NCI-H748 treated with DMSO at 0.1 percent for 48 hours (cell line): ENCODE data around the gene NPR1.
"Not testable (repeated sequence)": the region's sequence is repeated elsewhere in the genome, so short reads cannot be mapped to it uniquely, and the experiment has no call there.

Experiments
- DNase-seq: peaks from one replicate; lab custom pipeline; 2025; lab: John Stamatoyannopoulos, UW

The NPR1 gene

DNA sequence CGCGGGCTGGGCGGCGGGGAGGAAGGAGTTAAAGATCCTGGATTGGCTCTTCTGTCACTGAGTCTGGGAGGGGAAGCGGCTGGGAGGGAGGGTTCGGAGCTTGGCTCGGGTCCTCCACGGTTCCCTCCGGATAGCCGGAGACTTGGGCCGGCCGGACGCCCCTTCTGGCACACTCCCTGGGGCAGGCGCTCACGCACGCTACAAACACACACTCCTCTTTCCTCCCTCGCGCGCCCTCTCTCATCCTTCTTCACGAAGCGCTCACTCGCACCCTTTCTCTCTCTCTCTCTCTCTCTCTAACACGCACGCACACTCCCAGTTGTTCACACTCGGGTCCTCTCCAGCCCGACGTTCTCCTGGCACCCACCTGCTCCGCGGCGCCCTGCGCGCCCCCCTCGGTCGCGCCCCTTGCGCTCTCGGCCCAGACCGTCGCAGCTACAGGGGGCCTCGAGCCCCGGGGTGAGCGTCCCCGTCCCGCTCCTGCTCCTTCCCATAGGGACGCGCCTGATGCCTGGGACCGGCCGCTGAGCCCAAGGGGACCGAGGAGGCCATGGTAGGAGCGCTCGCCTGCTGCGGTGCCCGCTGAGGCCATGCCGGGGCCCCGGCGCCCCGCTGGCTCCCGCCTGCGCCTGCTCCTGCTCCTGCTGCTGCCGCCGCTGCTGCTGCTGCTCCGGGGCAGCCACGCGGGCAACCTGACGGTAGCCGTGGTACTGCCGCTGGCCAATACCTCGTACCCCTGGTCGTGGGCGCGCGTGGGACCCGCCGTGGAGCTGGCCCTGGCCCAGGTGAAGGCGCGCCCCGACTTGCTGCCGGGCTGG is at the start of gene NPR1:
TSS of gene NPR1 (plus strand) at position 170 of the 818 bp plus-strand sequence. CDS start at position 591, 421 bp downstream.
- DNase-seq, result no peak

DNA sequence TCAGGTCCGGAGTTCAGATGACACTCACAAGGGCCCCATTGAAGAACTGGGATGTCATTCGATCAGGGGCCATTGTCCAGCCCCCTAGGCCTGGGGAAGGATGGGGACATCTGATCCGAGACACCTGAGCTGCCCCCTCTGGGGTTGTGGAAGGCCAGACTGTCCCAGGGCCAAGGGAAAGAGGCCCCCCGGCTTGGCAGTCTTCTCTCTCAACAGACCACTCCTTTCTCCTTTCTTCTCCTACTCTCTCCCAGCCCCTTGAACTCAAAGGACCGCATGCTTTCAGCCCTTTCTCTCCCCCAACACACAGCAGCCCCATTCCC is 49.2 kb upstream of the NPR1 start:
- DNase-seq, result no peak

DNA sequence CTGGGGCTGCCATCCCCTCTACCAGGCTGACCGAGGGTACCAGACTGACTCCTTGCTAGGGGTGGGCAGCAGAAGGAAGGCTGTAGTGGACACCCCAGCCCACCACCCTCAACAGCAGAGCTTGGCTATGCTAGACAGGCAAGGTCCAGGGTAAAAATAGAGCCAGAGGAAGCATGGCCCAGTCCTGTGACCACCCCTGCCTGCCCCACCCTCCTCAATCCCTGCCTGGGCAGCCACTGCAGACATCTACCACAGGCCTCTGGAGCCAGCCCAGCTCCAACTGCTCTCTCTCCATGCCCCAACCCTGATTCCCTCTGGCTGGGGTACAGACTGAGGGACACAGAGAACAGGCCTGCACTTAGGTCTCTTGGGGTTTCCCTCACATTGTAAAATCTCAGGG is 48.5 kb upstream of the NPR1 start:
- DNase-seq, result no peak

DNA sequence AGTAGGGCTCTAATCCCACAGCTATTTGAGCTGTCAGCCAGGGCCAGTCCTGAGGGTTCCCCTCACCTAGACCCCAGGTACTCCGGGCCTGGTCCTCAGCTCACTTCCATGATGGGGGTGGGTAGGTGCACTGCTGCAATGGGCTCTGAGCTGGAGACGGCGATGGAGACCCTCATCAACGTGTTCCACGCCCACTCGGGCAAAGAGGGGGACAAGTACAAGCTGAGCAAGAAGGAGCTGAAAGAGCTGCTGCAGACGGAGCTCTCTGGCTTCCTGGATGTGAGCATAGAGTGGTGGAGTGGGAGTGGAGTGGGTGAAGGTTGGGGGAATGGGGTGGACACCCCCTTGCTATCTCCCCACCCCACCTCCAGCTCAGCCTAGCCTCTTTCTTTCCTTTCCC is 48.1 kb upstream of the NPR1 start:
- no peak for DNase-seq

DNA sequence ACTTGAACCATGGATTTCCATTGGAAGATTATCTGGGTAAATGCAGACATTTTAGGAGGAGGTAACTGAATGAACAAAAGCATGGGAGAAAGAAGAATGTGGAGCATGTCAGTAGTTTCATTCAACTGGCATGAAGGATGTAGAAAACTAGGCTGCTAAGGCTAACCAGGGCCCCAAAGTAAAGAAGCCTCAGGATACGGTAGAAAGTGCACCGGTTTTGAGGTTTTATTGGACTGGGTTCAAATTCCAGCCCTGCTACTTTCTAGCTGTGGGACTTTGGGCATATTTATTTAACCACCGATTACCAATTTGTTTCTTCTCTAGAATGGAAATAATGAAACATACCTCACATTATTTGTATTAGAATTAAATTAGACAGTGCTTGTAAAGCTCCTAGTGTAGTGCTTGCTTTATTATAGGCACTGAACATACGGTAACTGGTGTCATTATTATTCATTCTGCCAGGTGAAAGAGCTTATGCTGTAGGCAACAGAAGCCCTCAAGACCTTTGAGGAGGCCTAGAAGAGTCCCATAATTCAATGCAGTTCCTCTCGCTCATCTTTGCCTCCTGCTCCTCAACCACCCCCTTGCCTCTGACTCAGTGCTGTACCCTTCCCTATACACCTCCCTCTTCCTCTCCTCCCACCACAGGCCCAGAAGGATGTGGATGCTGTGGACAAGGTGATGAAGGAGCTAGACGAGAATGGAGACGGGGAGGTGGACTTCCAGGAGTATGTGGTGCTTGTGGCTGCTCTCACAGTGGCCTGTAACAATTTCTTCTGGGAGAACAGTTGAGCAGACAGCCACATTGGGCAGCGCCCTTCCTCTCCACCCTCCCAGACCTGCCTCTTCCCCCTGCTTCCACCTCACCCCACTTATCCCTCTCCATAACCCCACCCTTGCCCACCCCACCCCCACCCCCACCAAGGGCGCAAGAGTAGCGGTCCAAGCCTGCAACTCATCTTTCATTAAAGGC is 47.2 kb upstream of the NPR1 start:
- no peak for DNase-seq

DNA sequence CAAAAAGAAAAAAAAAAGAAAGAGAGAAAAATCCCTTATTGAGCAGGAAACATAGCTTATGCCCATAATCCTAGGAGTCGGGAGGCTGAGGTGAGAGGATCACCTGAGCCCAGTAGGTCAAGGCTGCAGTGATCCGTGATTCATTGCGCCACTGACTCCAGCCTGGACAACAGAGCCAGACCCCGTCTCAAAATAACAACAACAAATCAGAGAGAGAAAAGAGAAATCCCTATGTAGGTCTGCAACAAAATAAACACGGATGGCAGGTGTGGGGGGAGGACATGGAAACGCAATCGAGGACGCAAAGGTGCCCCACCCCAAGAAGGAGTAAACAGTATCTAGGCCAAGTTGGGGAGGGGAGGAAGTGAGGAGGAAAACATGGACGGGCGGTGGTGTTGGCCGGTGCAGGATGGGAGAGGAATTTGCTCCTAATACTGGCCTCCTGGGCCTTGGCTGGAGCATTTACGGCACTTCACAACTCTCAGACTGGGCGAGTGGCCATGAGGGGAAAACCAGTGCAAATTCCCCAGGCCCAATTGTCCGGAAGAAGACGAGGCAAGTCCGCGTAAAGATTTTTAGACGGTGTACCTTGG is 45.2 kb upstream of the NPR1 start:
- no peak for DNase-seq

DNA sequence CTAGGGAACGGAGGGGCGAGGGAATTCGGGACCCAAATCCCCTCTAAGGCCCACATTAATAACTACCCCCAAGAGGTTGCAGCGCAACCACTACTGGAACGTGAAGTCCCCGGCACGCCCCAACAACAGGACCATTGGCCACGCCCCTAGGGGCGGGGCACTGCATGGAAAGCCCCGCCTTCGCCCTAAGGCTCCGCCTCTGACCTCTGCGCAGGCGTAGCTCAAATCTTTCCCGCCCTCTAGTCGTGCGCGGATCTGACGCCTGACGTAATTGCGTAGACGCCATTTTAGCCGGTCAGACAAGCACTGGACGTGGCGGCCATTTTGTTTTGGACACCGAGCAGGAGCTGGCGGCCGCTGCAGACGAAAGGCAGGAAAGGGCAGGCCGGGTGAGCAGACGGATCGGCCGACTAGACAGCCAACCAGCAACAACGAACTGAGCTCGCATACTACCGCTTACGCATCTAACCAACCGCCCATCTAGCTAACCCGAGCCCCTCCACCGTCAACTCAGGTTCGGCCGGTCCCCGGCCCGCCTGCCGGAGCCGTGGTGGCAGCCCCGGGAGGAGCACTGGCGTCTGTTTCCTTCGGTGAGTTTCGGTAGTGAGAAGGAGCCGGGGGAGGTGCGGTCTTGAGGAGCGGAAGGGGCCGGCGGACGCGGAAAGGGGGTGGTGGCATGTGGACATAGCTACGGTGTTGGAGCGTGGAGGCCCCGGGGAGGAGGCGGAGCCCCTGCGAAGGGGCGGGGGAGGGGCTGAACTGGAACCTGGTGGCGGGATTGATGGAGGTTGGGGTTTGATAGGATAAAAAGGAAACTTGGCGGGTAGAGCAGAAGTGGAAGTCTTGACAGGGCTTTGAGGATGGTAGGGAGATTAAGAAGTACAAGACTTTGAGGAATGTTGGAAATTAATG is 44.5 kb upstream of the NPR1 start, which contains the start of gene CHTOP:
TSS of gene CHTOP (plus strand) at position 313 of the 912 bp plus-strand sequence. CDS start 2,523 bp downstream, outside the sequence.
- peak; percentile 93 for DNase-seq

DNA sequence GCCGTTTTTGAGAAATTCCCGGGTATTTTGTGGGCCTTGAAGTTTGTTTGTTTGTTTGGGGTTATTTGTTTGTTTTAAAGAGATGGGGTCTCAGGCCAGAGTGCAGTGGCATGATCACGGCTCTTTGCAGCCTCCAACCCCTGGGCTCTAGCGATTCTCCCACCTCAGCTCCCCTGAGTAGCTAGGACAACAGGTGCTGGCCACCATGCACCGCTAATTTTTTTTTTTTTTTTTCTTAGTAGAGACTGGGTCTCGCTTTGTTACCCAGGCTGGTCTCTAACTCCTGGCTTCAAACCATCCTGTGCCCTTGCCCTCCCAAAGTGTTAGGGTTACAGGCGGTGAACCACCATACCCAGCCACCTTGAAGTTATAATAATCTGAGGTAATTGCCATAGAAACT is 42.6 kb upstream of the NPR1 start:
- no peak for DNase-seq

DNA sequence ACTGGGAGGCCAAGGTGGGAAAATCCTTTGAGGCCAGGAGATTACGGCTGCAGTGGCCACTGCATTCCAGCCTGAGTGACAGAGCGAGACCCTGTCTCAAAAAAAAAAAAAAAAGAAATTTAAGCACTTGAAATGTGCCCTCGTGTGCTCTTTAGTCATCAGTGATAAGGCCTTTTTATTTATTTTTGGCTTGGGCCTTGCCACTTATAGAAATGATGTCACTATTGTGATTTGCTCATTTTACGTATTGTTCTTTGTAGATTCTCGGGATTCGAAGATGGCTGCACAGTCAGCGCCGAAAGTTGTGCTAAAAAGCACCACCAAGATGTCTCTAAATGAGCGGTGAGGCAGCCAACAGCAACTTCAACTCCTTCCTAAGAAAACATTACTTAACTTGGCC is 42.2 kb upstream of the NPR1 start:
- DNase-seq, result no peak

DNA sequence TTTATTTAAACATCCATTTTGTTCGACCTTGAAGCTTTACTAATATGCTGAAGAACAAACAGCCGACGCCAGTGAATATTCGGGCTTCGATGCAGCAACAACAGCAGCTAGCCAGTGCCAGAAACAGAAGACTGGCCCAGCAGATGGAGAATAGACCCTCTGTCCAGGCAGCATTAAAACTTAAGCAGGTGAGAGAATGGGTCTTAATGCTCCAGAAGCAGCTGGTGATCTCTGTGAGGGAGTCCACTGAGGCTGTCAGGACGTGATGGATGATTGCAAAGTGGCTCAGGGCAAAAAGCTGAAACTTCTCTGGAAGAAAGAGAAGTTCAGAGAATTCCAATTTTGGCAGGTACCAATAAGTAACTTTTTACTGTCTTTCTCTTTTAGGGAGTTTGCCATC is 40.2 kb upstream of the NPR1 start:
- DNase-seq, result no peak

DNA sequence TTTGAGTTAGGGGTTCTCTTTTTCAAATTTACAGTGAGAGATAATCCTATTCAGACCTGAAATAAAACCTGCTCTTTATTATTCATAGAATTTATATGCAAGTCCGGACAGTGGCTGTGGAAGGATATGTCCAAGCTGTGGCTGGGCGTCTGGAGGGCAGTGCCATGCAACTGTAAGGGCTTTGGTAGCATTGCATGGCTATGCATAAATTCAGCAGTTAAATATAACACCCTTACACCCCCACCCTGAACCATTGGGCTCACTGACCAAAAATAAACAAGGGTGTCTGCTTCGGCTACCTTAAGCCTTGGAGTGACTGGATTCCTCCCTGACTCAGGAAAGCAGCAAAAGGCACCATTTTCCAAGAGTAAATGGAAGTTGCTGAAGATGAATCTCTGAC is 39.2 kb upstream of the NPR1 start:
- DNase-seq, result no peak

DNA sequence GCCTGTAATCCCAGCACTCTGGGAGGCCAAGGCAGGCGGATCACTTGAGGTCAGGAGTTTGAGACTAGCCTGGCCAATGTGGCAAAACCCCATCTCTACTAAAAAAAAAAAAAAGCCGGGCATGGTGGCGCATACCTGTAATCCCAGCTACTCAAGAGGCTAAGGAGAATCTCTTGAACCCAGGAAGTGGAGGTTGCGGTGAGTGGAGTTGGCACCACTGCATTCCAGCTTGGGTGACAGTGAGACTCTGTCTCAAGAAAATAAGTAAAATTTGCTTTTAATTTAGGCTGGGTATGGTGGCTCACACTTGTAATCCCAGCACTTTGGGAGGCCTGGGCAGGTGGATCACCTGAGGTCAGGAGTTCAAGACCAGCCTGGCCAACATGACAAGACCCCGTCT is 38.3 kb upstream of the NPR1 start:
- DNase-seq, result not testable (repeated sequence)

DNA sequence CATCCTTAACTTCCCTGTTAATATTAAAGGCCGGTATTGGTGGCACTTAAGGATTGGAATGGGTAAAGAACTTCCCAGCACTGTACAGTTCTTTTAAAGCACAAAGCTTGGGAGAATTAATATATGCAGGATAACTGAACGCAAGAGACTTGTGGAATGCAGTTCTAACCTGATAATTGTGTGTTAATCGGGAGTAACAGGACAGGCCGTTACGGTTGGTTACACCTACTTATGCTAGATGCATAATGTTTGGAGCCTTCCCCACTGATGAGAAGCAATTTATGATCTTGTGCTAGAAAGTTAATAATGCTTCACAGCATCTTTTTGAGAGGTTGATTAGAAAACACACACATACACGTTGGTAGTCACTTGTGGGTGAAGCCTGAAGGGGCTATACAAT is 37.6 kb upstream of the NPR1 start:
- DNase-seq, result no peak

DNA sequence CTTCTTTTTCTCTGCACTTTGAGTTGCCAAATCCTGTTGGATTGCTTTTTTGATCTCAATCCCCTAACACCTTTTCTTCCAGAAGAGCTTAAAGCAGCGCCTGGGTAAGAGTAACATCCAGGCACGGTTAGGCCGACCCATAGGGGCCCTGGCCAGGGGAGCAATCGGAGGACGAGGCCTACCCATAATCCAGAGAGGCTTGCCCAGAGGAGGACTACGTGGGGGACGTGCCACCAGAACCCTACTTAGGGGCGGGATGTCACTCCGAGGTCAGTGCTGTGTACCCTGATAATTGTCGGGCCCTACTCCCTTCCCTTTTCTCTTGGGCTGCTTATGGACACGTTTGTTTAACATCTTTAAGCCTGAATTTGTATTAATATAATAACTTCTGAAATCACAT is 36.3 kb upstream of the NPR1 start:
- DNase-seq, result no peak

DNA sequence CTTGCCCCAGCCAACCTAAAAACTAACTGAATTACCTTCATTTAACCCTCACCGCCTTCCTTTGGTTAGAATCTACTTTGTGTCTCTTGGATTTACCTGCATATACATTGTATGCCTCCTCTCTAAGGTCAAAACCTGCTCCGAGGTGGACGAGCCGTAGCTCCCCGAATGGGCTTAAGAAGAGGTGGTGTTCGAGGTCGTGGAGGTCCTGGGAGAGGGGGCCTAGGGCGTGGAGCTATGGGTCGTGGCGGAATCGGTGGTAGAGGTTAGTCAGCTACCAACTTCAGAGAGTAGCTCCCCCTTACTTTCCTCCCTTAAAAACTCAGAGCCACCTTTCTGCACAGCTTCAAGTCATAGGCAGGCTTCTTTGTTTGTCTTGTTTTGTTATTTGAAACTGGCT is 35.4 kb upstream of the NPR1 start:
- DNase-seq, result no peak

DNA sequence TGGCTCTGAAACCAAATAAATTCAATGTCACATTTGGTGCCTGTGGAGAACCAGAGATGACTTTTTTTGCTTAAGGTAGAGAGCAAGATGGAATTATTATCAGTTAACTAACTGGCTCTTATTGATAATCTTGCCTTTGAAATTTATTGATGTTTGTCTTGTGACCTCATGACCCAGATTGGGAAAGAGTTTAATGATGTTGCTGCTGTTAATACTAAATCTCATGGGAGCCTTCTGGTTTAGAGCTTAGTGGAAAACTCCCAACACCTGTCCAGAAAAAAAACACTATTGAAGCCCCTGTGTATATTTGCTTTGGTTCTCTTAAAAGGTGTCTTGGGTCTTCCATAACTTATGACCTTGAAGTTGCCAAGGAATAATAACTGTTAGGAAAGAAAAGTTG is 34.7 kb upstream of the NPR1 start:
- DNase-seq, result no peak

DNA sequence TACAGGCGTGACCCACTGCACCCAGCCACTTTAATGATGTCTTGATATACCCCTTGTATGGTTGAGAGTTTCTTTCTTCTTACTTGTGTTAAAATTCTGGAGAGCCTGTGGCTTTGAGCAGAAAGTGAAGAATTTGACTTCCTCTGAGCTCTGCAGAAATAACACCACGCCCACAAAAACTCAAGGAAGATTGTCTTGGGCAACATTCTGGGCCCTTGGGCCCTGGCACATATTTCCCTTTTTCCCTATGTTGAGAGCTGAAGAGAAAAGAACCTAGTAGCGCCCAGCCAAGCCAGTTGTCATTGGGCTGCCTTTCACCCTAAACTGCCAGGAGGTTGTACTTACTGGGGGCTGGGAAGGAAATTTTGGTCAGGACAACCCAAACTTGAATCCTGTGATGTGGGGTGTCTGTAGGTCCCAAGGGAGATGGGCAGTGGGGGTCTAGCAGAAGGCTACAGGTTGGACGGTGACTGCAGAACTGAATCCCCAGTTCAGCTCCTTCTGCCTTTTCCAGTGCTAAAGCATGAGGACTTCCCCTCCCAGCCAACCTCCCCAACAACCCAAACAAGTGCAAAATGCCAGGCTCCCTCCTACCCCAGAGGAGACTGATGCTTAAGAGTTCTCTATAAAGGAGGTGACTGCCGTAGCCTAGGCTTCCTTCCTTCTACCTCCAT is 31.7 kb upstream of the NPR1 start:
- DNase-seq, result no peak

DNA sequence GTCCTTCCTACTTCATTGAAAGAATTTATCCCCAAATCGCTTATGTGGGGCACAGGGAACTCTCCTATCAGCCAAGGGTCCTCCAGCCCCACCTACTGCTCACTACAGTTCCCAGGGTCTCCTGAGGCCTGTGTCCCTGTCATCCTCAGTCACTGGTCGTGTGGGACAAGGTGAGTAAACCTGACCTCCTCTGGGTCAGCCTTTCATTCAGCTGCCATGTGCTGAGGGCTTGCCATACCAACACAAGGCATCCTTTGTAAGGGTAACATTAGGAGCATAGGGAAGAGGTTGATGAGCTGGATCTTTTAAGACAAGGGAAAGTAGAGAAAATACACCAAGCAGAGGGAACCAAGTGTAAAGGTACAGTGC is 31.2 kb upstream of the NPR1 start:
- no peak for DNase-seq

DNA sequence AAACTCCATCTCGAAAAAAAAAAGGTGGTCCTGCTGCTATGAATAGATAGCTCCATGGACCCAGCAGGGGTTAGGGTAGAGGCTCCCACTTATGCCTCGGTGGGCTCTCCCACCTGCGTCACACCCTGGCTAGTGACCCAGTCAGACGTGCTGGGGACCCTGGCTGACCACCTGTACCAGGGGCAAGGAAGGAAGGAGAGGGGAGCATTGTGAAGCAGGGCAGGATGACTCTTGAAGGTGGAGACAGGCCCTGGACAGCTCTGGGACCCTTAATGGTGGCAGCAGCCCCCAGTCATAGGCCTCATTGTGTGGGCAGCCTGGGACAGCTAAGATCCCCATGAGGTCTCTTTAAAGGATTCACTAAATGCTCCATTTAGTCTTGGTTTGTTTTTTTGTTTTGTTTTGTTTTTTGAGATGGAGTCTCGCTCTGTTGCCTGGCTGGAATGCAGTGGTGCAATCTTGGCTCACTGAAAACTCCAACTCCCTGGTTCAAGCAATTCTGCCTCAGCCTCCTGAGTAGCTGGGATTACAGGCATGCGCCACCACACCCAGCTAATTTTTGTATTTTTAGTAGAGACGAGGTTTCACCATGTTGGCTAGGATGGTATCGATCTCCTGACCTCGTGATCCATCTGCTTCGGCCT is 30.4 kb upstream of the NPR1 start:
- no peak for DNase-seq

DNA sequence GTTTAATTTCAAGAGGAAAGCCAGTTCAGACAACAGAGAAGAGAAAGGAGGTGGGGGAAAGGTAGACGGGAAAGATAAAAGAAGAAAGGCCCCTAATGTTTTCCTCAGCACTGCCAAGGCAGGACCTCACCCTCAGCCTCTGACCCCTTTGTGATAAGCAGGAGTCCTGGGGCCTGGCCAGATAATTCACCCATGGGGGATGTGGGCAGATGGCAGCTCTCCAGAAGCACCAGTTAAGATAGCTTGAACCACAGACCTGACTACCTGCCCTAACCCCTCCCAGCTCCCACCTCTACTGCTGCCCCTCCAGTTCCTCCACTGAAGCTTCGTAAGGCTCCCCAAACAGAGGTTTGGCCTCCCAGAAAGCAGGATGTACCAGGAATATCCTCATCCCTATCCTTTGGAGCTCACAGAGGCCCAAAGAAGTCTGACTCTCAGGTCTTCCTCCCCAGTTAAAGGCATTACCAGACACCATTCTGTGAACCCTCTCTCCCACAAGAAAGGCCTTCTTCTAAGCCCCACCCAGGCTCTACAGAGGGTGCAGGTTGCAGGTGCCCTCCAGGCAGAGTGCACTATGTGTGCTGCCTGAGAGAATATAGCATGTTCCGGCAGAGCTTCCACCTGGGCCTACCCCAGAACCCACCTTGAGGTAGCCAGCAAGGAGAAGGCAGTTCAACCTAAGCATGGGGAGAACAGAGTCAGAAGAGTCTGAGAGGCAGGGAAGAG is 29.2 kb upstream of the NPR1 start:
- DNase-seq, result no peak
